IMR-90 (cell line): ENCODE data around the gene CNPY1. TPM values are rescaled to one million over a fixed set of nuclear protein-coding genes. Genes with fewer than 3 reads are reported as not detected.

Experiments used
- ATAC-seq: fragments of 200-7000 bp; cut with Tn5 transposase; 2 replicates; pipeline ENCODE4 v1.9.1; 2020; ENCODE audit warnings: low read depth, mild to moderate bottlenecking, moderate library complexity
- BruUV-seq: library from RNA; stranded (reverse); fragments of 400-500 nt; replicated peaks from 2 replicates; lab custom pipeline; 2021; lab: Mats Ljungman, UMichigan
- CTCF ChIA-PET: fragments of 300-600 bp; formaldehyde crosslinking; extraction: SDS; loops from one replicate; lab custom pipeline; 2021; ENCODE audit warnings: antibody characterized with exemption; lab: Yijun Ruan, JAX
- POLR2A ChIA-PET: fragments of 300-600 bp; sonication (Branson Sonifier 250); formaldehyde crosslinking; loops from one replicate; lab custom pipeline; 2022; ENCODE audit warnings: antibody characterized with exemption; ENCODE audit not compliant: unreplicated experiment; lab: Charles Lee
- DNase-seq: peaks from one replicate; pipeline ENCODE4 v3.0.0; 2013
- H2AFZ ChIP-seq: replicated peaks from 2 replicates; pipeline ENCODE3; 2013; ENCODE audit warnings: low read length, mild to moderate bottlenecking; ENCODE audit not compliant: poor library complexity
- H2AK5ac ChIP-seq: 2 replicates; pipeline ENCODE4 v1.6.1; 2013; ENCODE audit warnings: low read depth, low read length, inconsistent platforms
- H2AK9ac ChIP-seq: replicated peaks from 2 replicates; pipeline ENCODE3; 2013; ENCODE audit warnings: mild to moderate bottlenecking, low read depth, low read length, moderate library complexity; ENCODE audit not compliant: poor library complexity
- H2BK120ac ChIP-seq: 2 replicates; pipeline ENCODE4 v1.6.1; 2013; ENCODE audit warnings: low read depth, low read length, inconsistent platforms
- H2BK15ac ChIP-seq: 3 replicates; pipeline ENCODE4 v1.6.1; 2013; ENCODE audit warnings: low read depth, low read length, inconsistent platforms
- H2BK20ac ChIP-seq: 2 replicates; pipeline ENCODE4 v1.6.1; 2013; ENCODE audit warnings: low read depth, mild to moderate bottlenecking, inconsistent platforms, low read length, moderate library complexity
- H2BK5ac ChIP-seq: 2 replicates; pipeline ENCODE4 v1.6.1; 2013; ENCODE audit warnings: mild to moderate bottlenecking, low read depth, low read length, inconsistent platforms; ENCODE audit not compliant: poor library complexity, severe bottlenecking
- H3K14ac ChIP-seq: replicated peaks from 2 replicates; pipeline ENCODE4 v1.6.1; 2013; ENCODE audit warnings: low read depth, low read length, inconsistent platforms
- H3K18ac ChIP-seq: 2 replicates; pipeline ENCODE4 v1.6.1; 2013; ENCODE audit warnings: low read depth, low read length, control low read depth
- H3K23ac ChIP-seq: 2 replicates; pipeline ENCODE4 v1.6.1; 2013; ENCODE audit warnings: low read depth, low read length, inconsistent platforms
- H3K27ac ChIP-seq: 2 replicates; pipeline ENCODE4 v1.5.1; 2013; ENCODE audit warnings: mild to moderate bottlenecking, control low read depth, low read length; ENCODE audit not compliant: insufficient read depth
- H3K27me3 ChIP-seq: 2 replicates; pipeline ENCODE4 v1.6.1; 2013; ENCODE audit warnings: low read length; ENCODE audit not compliant: control insufficient read depth, insufficient read depth
- H3K36me3 ChIP-seq: 2 replicates; pipeline ENCODE4 v1.6.1; 2013; ENCODE audit warnings: low read length, mixed read lengths; ENCODE audit not compliant: control insufficient read depth, insufficient read depth
- H3K4ac ChIP-seq: 2 replicates; pipeline ENCODE4 v1.6.1; 2013; ENCODE audit warnings: low read depth, low read length, inconsistent platforms
- H3K4me1 ChIP-seq: 2 replicates; pipeline ENCODE4 v1.6.1; 2013; ENCODE audit warnings: low read length, mixed read lengths; ENCODE audit not compliant: control insufficient read depth, insufficient read depth
- H3K4me2 ChIP-seq: 2 replicates; pipeline ENCODE4 v1.6.1; 2013; ENCODE audit warnings: low read depth, mild to moderate bottlenecking, control low read depth, low read length, moderate library complexity
- H3K4me3 ChIP-seq: 2 replicates; pipeline ENCODE4 v1.5.1; 2013; ENCODE audit warnings: low read depth, mild to moderate bottlenecking, control low read depth, low read length, moderate library complexity; ENCODE audit not compliant: insufficient read depth
- H3K56ac ChIP-seq: 2 replicates; pipeline ENCODE4 v1.6.1; 2013; ENCODE audit warnings: low read length, inconsistent platforms; ENCODE audit not compliant: insufficient read depth; ENCODE audit errors: extremely low read depth
- H3K79me1 ChIP-seq, 2 experiments: 2 replicates each; pipeline ENCODE4 v1.6.1; 2013; ENCODE audit warnings: low read length in 2 of 2, inconsistent platforms in 1 of 2, low read depth in 1 of 2
- H3K9ac ChIP-seq: 2 replicates; pipeline ENCODE4 v1.6.1; 2013; ENCODE audit warnings: low read depth, low read length, control low read depth
- H3K9me1 ChIP-seq: 2 replicates; pipeline ENCODE4 v1.6.1; 2013; ENCODE audit warnings: low read length, inconsistent platforms; ENCODE audit not compliant: insufficient read depth
- H3K9me3 ChIP-seq: 2 replicates; pipeline ENCODE4 v1.6.1; 2013; ENCODE audit warnings: low read length; ENCODE audit not compliant: control insufficient read depth, insufficient read depth
- H4K20me1 ChIP-seq: 2 replicates; pipeline ENCODE4 v1.6.1; 2013; ENCODE audit warnings: low read length, inconsistent platforms; ENCODE audit not compliant: insufficient read depth
- H4K5ac ChIP-seq: 2 replicates; pipeline ENCODE4 v1.6.1; 2013; ENCODE audit warnings: mild to moderate bottlenecking, low read depth, low read length, control low read depth
- H4K8ac ChIP-seq, 2 experiments: 2 replicates each; pipeline ENCODE4 v1.6.1; 2013; ENCODE audit warnings: low read depth in 2 of 2, low read length in 2 of 2, control low read depth in 1 of 2, inconsistent platforms in 1 of 2
- H4K91ac ChIP-seq: 2 replicates; pipeline ENCODE4 v1.6.1; 2013; ENCODE audit warnings: low read depth, low read length, inconsistent platforms; ENCODE audit not compliant: insufficient read depth
- CEBPB ChIP-seq: IDR thresholded peaks from 2 replicates; pipeline ENCODE4 v1.6.1; 2012; ENCODE audit warnings: low read depth, low read length, improper control_type of control experiment
- MAZ ChIP-seq: IDR thresholded peaks from 2 replicates; pipeline ENCODE4 v1.6.1; 2012; ENCODE audit warnings: low read depth, mild to moderate bottlenecking, low read length, improper control_type of control experiment, moderate library complexity, borderline replicate concordance
- MXI1 ChIP-seq: IDR thresholded peaks from 2 replicates; pipeline ENCODE4 v1.6.1; 2012; ENCODE audit warnings: low read depth, mild to moderate bottlenecking, low read length, moderate library complexity, borderline replicate concordance
- USF2 ChIP-seq: fragments of 150-350 bp; IDR thresholded peaks from 2 replicates; pipeline ENCODE4 v1.6.1; 2017; ENCODE audit warnings: mild to moderate bottlenecking, antibody characterized with exemption, low read length, low read depth
- WGBS, 2 experiments: methylation state at CpG; one replicate each; pipeline versions ENCODE4 v1.1.5 to v1.1.7; 2013; ENCODE audit warnings: missing lambda C conversion rate in 2 of 2; ENCODE audit not compliant: insufficient read length in 1 of 2; ENCODE audit errors: extremely low coverage in 2 of 2; 5-methylcytosine and 5-hydroxymethylcytosine counted together
- dilution Hi-C: fragments of 300-500 bp; cut with HindIII; formaldehyde crosslinking; loops from one replicate; pipeline ENCODE4 v1.14.3; 2018; ENCODE audit warnings: low sequenced_read_pairs; ENCODE audit not compliant: unreplicated experiment
- in situ Hi-C: fragments of 300-500 bp; cut with MboI; formaldehyde crosslinking; loops from 3 replicates; pipeline ENCODE4 v1.14.3; 2019; ENCODE audit warnings: low sequenced_read_pairs, inconsistent platforms, mixed read lengths
- intact Hi-C: fragments of 100-400 bp; cut with micrococcal nuclease; formaldehyde crosslinking; loops from 2 replicates; pipeline ENCODE4 v1.10.0; 2022
- polyA plus RNA-seq, 3 experiments: library from polyadenylated mRNA; depleted of rRNA; stranded (reverse); fragments of >200 nt; gene quantifications; 2 replicates each; pipeline ENCODE4 v1.2.3, GENCODE V29; 2012; ENCODE audit warnings: low replicate concordance in 1 of 3
- total RNA-seq: library from RNA; depleted of rRNA; stranded (reverse); fragments of >200 nt; gene quantifications from 2 replicates; pipeline ENCODE4 v1.2.3, GENCODE V29; 2012
- TF ChIP-seq, protein P1 (sequence below): conservative IDR thresholded peaks from 2 replicates; pipeline ENCODE4 v1.5.1; 2012; ENCODE audit warnings: mild to moderate bottlenecking, low read depth, low read length, improper control_type of control experiment

Gene CNPY1
- total and polyA plus RNA-seq, 2 of the 4 experiments (the other 2 are of a cell fraction), result not detected

DNA sequence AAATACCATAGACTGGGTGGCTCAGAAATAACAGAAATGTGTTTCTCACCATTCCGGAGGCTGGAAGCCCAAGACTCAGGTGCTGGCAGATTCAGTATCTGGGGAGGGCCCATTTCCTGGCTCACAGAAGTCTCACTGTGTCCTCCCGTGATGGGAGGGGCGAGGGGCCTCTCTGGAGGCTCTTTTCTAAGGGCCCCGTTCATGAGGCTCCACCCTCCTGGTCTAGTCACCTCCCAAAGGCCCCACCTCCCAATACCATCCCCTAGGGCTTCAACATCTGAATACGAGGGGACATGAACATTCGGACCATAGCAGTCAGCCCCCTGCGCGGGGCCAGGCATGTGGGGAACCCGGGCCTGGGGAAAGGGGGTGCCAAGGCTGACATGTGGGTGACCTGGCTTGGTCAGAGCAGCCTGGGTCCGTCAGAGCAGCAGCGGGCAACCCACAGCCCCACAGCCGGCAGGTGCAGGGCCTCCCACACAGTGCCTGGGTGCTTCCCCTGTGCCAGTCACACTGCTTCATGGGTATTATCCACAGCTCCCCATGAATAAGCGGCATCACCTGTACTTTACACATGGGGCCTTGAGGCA lies 13.3 kb upstream of the CNPY1 start:
- ChIA-PET POLR2A (no interaction called here), CTCF (no interaction called here)
- no peak overlapping the region for H2AK5ac ChIP-seq
- H3K9me3 ChIP-seq, result no peaks in the 10 kb centered on the region
- H2BK15ac ChIP-seq, result no peak overlapping the region
- no peak overlapping the region for H4K5ac ChIP-seq
- no TSS peak for BruUV-seq
- H2AK9ac ChIP-seq, result no peak overlapping the region
- no peak overlapping the region for H2AFZ ChIP-seq
- WGBS, 2 experiments, result 70% methylated on average over 6 of the region's 13 CpGs; no CpG with 5 or more reads in 1 of the 2 experiments
- no peaks in the 10 kb centered on the region for H3K79me1 ChIP-seq
- TF ChIP-seq CEBPB (no peak), MXI1 (no peak), USF2 (no peak), MAZ (no peak)
- TF ChIP-seq, protein P1, sequence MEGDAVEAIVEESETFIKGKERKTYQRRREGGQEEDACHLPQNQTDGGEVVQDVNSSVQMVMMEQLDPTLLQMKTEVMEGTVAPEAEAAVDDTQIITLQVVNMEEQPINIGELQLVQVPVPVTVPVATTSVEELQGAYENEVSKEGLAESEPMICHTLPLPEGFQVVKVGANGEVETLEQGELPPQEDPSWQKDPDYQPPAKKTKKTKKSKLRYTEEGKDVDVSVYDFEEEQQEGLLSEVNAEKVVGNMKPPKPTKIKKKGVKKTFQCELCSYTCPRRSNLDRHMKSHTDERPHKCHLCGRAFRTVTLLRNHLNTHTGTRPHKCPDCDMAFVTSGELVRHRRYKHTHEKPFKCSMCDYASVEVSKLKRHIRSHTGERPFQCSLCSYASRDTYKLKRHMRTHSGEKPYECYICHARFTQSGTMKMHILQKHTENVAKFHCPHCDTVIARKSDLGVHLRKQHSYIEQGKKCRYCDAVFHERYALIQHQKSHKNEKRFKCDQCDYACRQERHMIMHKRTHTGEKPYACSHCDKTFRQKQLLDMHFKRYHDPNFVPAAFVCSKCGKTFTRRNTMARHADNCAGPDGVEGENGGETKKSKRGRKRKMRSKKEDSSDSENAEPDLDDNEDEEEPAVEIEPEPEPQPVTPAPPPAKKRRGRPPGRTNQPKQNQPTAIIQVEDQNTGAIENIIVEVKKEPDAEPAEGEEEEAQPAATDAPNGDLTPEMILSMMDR, result no peak
- H3K36me3 ChIP-seq, result no peaks in the 10 kb centered on the region
- no peak overlapping the region for H3K4me2 ChIP-seq
- H3K4me3 ChIP-seq, result no peak overlapping the region
- no peaks in the 10 kb centered on the region for H3K4me1 ChIP-seq
- H3K27ac ChIP-seq, result no peak overlapping the region
- no peak overlapping the region for H3K23ac ChIP-seq
- dilution Hi-C loops, result no loop called here
- H2BK20ac ChIP-seq, result no peak overlapping the region
- no peak overlapping the region for H2BK120ac ChIP-seq
- H3K9ac ChIP-seq, result no peak overlapping the region
- no peak overlapping the region for H4K8ac ChIP-seq
- DNase-seq, result no peak
- no peak overlapping the region for H2BK5ac ChIP-seq
- H3K18ac ChIP-seq, result no peak overlapping the region
- intact Hi-C loops, result no loop called here
- H4K91ac ChIP-seq, result no peak overlapping the region
- H3K27me3 ChIP-seq, result no peaks in the 10 kb centered on the region; the same call in 1 of the 2 replicates
- in situ Hi-C loops, result no loop called here
- H3K14ac ChIP-seq, result no peak overlapping the region
- no peak overlapping the region for H3K4ac ChIP-seq
- H4K20me1 ChIP-seq, result no peaks in the 10 kb centered on the region
- H3K9me1 ChIP-seq, result no peaks in the 10 kb centered on the region
- no peak for ATAC-seq
- H3K56ac ChIP-seq, result no peak overlapping the region
